Adrenal gland (tissue), 5 donors: ENCODE data around the gene TMEM117.

Experiments
- POLR2A ChIP-seq, 2 donors: fragments of 450-650 bp; IDR thresholded peaks; one replicate each; pipeline ENCODE4 v1.6.1; 2017; ENCODE audit warnings: antibody characterized with exemption in 2 of 2, mild to moderate bottlenecking in 2 of 2, moderate library complexity in 1 of 2
- TF ChIP-seq, protein P1 (sequence below), 6 experiments: fragments of 450-650 bp in 4 of 6; fragments of 200-600 bp in 2 of 6; sonication (generic) in 1 of 6; IDR thresholded peaks; 1 replicate in 5 of 6; 2 replicates in 1 of 6; pipeline versions ENCODE4 v1.5.1 to v1.8.0; 2016 to 2021; ENCODE audit warnings: antibody characterized with exemption in 6 of 6, mild to moderate bottlenecking in 2 of 6, moderate library complexity in 1 of 6
- donor health status: DM: no; HTN: no; CAD: no.

DNA sequence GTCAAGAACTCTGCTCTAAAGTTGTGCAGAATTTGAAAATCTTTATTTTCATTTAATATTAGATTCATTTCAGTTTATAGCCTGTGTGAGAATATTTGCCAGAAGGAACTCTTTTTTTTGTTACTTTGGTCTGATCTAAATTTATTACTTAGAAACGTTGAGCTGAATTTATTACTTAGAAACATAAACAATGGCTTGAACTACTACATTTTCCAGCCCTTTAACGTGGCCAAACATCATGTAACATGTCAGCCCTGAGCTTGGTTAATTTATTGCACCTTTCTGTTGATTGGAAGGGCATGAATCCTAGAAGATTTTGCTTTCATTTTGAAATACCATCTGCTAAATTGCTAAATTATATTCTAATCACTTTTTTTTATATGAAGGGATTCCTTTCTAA lies 241.4 kb downstream of the TMEM117 start:
- TF ChIP-seq, protein P1, sequence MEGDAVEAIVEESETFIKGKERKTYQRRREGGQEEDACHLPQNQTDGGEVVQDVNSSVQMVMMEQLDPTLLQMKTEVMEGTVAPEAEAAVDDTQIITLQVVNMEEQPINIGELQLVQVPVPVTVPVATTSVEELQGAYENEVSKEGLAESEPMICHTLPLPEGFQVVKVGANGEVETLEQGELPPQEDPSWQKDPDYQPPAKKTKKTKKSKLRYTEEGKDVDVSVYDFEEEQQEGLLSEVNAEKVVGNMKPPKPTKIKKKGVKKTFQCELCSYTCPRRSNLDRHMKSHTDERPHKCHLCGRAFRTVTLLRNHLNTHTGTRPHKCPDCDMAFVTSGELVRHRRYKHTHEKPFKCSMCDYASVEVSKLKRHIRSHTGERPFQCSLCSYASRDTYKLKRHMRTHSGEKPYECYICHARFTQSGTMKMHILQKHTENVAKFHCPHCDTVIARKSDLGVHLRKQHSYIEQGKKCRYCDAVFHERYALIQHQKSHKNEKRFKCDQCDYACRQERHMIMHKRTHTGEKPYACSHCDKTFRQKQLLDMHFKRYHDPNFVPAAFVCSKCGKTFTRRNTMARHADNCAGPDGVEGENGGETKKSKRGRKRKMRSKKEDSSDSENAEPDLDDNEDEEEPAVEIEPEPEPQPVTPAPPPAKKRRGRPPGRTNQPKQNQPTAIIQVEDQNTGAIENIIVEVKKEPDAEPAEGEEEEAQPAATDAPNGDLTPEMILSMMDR (IDR thresholded peaks at IDR 0.05): no peak
- TF ChIP-seq POLR2A (IDR thresholded peaks at IDR 0.05): no peak
